NCI-H2107 treated with DMSO at 0.1 percent for 48 hours (cell line): ENCODE results near the gene SYTL5.

Experiments used
- DNase-seq: peaks from one replicate; lab custom pipeline; 2025; ENCODE audit not compliant: unreplicated experiment; lab: John Stamatoyannopoulos, UW

Gene SYTL5

GRCh38 chrX:38086451-38087215 is 80.3 kb downstream of the SYTL5 start:
- DNase-seq: no peak

GRCh38 chrX:38087594-38087993 is 81.2 kb downstream of the SYTL5 start:
- no peak for DNase-seq

GRCh38 chrX:38089173-38089982 is 83.0 kb downstream of the SYTL5 start:
- DNase-seq: no peak

GRCh38 chrX:38095971-38096529 is 89.7 kb downstream of the SYTL5 start:
- DNase-seq: no peak

GRCh38 chrX:38099688-38100087 is 93.3 kb downstream of the SYTL5 start:
- no peak for DNase-seq

- no peak for DNase-seq
Observed at GRCh38 chrX:38102240-38102639, 95.9 kb downstream of the SYTL5 start.

- DNase-seq: no peak
Observed at GRCh38 chrX:38102875-38103274, 96.5 kb downstream of the SYTL5 start.

GRCh38 chrX:38103857-38104812 is 97.8 kb downstream of the SYTL5 start:
- DNase-seq: no peak

- DNase-seq: no peak
Observed at GRCh38 chrX:38105216-38105725, 98.9 kb downstream of the SYTL5 start.

GRCh38 chrX:38106991-38107655 is 100.8 kb downstream of the SYTL5 start:
- DNase-seq: no peak

- no peak for DNase-seq
Observed at GRCh38 chrX:38108364-38108763, 102.0 kb downstream of the SYTL5 start.

- no peak for DNase-seq
Observed at GRCh38 chrX:38109042-38109898, 102.9 kb downstream of the SYTL5 start.

- no peak for DNase-seq
Observed at GRCh38 chrX:38110231-38110630, 103.9 kb downstream of the SYTL5 start.

- DNase-seq: no peak
Observed at GRCh38 chrX:38111196-38111595, 104.8 kb downstream of the SYTL5 start.

- DNase-seq: peak; percentile 6
Observed at GRCh38 chrX:38112566-38112965, 106.2 kb downstream of the SYTL5 start.

GRCh38 chrX:38116706-38117105 is 110.4 kb downstream of the SYTL5 start:
- no peak for DNase-seq

- DNase-seq: no peak
Observed at GRCh38 chrX:38117485-38117884, 111.1 kb downstream of the SYTL5 start.

GRCh38 chrX:38124000-38124399 is 117.6 kb downstream of the SYTL5 start:
- no peak for DNase-seq

GRCh38 chrX:38126179-38126578 is 119.8 kb downstream of the SYTL5 start:
- DNase-seq: no peak
